HL-60/S4 treated with phorbol 12-myristate 13-acetate at 8.2 ng/mL for 4 days and 3 days (cell line): ENCODE measurements around the gene PIR.

ENCODE experiments used
- in situ Hi-C: fragments of 300-500 bp; cut with MboI; formaldehyde crosslinking; loops from 2 replicates; pipeline ENCODE4 v1.15.0; 2022; ENCODE audit warnings: low sequenced_read_pairs

The PIR gene

GRCh38 chrX:15493118-15493962 is at the start of gene PIR:
PIR (minus strand) TSS chrX:15493333; CDS start chrX:15491257, 2,076 bp downstream.
- in situ Hi-C loops: no loop called here

DNA sequence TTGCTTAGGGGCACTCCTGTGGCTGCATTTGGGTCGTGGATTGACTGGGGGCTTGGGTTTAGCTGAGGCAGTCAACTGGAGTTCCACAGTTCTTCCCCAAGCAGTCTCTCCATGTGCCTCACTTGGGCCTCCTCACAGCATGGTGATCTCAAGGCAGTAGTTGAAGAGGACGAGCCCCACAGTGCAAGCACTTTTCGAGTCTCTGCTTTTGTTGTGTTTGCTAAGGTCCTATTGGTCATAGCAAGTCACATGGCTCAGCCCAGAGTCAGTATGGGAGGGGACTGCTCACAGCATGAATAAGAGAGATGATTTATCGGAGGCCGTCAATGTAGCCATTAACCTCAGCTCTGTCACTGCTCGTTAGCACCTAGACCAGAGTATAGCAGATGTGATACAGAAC is 37.2 kb upstream of the PIR start:
- in situ Hi-C loops: no loop called here

DNA sequence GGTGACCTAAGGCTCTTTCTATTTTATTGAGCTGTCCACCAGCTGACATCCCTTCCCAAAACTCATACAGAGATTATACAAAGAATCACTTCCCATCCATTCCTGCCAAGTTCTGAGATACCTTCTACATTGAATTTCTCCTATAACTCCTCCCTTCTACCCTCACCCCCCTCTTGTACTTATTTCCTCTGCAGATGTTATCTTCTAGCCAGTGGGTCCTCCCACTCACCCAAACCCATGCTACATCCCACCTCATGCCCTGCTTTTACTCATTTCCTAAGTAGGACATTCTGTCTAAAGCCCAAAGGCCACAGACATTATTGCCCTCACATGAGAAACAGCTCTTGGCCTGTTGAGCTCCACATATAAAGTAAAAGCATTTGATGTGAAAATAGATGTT is 36.0 kb upstream of the PIR start:
- in situ Hi-C loops: no loop called here

DNA sequence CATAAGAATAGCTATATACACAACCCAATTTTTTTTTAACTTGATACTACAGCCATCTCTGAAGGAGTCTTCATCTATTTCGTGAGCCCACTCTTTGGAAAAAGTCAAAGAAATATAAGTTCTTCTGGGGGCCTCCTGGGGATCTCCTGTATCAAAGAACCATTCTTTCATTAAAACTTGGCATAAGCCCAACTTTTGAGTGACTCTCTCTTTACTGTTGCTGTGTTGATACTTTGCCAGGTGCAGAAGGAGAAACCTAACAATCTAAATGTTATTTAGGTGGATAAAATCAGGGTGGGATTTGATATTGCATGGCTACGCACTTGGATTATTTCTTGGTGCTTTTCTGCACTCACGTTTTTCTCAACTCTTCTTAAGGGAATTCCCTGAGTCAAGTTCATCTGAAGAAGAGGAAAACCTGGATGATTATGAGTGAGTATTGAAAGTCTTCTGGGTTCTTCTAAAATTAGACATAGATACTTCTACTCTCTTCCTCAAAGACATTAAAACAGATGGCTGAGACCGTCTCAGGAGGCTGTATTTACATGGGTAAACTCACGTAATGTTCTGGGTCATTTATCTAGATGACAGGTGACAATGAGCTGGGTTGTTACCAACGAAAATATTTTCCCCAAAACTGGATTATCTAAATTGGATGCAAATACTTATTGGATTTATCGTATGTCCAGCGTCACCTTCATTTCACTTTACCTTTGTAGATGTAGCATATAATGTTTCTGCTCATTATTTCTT is 32.7 kb upstream of the PIR start:
- in situ Hi-C loops: no loop called here

DNA sequence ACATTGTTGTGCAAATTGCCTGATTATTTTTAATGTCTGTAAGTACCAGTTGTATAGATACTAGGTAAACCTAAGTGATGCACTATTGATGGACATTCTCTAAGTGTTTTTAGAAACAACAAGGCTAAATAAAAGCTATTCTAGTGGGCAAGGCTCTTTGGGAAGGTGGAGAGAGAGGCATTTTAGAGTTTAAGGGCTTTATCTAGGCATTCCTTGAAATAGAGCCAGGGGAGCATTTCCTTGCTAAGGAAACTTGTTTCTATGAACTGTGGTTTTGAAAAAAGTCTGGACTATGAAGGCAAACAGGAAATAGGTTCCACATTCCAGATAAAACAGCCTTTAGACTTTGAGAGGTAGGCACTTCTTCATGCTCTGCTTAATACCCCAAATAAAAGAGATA is 31.3 kb upstream of the PIR start:
- in situ Hi-C loops: no loop called here

GRCh38 chrX:15523088-15523487 is 30.0 kb upstream of the PIR start:
- in situ Hi-C loops: no loop called here

DNA sequence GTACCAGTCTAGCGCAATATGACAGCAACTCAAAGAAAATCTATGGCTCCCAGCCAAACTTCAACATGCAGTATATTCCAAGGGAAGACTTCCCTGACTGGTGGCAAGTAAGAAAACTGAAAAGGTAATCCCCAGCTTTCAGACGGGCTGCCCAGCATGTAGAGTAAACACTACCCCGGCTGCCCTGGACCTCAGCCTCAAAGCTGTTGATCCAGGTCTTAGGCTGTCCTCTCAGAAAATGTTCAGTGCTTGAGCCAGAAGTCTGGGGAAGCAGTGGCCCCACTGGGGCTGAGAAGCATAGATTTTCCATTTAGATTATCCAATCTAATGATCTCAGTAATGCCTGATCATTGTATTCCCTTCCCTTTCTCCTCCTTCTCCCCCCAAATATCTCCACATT is 29.3 kb upstream of the PIR start:
- in situ Hi-C loops: no loop called here

DNA sequence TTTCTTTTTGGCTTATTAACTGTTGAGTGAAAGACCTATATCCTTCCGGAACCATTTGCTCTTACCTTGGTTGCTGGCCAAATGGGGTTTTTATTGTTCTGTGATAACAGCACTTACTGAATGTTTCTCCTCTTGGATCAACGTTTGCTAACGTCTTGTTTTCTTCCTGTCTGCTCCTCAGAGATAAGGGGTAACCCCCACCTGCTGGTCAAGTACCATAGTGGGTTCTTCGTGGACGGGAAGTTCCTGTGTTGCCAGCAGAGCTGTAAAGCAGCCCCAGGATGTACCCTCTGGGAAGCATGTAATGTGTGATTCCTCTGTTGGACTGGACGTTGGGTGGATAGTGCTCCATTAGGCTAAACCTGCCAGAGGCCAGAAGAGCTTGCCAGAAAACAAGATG is 22.8 kb upstream of the PIR start:
- in situ Hi-C loops: no loop called here

DNA sequence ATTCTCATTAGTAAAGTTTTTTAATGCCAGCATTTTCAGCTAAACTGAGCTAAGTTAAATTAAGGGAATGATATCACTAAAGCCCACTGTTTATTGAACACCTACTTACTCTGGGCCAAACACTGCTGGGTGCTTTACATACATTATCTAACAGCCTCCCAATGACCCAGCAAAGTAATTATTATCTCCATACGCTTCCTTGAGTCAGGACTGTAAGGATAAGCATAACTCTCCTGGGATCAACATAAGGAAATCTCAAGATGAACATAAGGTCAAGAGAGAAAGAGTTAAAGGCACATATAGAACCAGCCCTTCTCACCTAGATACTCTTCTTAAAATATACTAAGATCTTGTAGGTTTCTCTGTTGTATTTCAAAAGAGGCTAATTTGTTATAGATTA is 21.1 kb upstream of the PIR start:
- in situ Hi-C loops: no loop called here

GRCh38 chrX:15512401-15512965 is 19.4 kb upstream of the PIR start:
- in situ Hi-C loops: no loop called here

DNA sequence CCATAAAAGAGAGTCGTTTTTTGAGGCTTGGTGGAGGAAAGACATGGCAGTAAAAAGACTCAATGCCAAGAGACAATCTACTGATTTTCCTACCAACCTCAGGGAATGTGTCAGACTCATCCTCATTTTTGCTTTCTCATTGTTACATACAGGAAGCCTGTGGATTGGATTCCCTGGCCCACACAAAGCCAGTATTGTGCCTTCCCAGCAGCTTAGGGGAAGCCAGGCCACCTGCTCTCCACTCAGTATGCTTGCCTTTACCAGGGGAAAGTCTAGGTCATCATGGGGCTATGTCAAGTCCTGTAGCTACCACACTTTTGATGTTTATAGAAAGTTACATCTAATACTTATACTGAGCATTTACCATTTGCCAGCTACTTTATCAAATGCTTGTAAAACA is 18.4 kb upstream of the PIR start:
- in situ Hi-C loops: no loop called here

DNA sequence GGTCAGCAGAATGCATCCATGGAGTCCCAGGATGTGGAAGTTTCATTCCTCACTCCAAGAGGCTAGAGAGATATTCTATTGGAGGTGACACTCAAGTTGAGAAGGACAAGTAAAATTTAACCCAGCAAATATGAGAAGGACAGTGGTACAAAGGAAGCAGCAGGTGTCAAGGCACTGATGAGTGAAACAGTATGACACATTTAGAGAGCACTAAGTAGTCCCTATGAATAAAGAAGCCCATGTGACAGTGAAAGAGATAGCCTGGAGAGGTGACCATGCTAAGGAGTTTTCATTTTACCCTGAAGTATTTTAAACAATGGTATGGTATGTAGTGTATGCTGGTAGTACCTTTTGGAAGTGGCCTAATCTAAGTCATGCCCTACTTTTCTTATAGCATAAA is 16.7 kb upstream of the PIR start:
- in situ Hi-C loops: no loop called here

DNA sequence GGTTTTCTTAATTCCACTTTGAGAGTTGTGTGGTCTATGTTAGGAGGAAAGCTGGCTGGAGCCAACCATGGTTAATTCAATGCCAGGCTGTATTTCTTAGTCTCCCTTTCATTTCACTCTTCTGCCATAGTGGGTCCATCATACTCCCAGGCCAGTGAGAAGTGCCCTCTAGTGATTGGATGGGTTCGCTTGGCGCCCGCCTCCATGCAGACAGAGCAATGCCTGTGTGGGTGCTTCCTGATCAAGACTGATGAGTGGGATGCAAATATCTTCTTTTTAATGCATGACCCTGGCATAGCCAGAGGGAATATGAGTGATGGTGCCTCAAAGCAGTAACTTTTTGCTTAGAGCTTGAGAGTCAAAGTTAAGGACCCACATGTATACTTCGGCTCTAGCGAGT is 13.9 kb upstream of the PIR start:
- in situ Hi-C loops: no loop called here

DNA sequence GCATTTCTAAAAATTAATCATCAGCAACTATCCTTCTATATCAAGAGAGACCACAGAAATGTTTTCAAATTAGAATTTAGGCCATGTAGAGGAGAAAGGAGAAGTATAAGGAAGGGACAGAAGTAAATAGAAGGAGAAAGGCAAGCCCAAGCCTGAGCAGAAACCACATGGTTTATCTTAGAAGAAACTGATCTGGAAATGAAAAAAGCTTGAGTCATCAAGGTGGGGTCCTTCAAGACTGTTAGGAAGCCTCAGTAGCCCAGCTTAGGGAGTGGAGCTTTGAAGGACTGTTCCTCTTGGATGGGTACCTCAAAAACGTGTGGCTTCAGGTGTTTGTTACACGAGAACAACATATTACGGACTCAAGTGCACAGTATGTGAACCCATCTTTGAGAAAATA is 12.0 kb upstream of the PIR start:
- in situ Hi-C loops: no loop called here

DNA sequence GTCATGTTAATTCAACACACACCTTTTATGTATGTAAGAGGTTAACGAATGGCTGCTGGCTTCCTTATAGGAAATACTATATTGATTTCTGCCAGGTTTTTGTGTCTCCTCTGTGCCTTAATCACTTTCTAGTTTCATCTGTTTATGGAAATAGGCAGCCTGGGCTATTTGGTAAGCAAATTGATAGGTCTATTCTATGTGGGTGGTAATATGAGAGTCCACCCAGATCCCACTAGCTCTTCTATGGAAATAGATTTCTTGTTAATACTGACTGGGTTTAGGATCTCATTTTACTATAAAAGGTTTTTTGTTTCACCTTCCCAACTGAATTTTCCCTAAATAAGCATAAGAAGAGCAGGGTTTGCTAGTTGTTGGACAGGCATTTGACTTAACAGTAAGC is 11.5 kb upstream of the PIR start:
- in situ Hi-C loops: no loop called here

DNA sequence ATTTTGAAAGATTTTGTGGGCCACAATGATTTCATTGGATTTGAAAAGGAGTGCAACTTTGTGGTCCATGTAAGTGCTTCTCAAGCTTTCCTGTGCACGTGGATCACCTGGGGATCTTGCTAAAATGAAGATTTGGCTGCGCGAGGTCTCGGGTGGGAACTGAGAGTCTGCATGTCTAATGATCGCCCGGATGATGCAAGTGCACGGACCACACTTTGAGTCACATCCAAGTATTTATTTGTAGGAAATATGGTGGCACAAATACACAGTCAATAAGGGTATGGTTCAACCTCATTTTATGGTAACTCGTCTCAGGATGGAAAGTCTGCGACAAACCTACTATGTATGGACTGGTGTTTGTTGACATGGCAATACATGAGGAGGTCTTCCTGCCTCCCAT is 8.4 kb upstream of the PIR start:
- in situ Hi-C loops: no loop called here

GRCh38 chrX:15500497-15500966 is 7.4 kb upstream of the PIR start, which contains the start of gene BMX:
BMX (plus strand) TSS chrX:15500807; CDS start chrX:15508354, 7,547 bp downstream.
- in situ Hi-C loops: no loop called here

GRCh38 chrX:15499976-15500375 is 6.8 kb upstream of the PIR start:
- in situ Hi-C loops: no loop called here

DNA sequence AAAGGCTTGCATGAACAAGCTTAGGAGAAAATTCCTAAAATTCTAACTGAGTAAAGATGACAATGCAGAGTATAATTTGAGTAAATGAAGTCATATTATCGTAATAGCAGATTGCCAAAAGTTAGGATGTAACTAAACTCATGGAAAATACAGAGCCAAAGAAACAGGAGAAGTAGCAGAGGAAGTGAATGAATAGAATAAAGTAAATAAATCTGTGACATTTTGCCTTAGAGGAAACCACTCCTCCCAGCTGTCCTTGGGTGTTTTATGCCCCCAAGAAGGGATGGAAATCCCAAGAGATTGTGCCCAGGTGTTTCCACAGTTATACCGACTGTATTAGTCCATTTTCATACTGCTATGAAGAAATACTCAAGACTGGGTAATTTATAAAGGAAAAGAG is 5.6 kb upstream of the PIR start:
- in situ Hi-C loops: no loop called here

DNA sequence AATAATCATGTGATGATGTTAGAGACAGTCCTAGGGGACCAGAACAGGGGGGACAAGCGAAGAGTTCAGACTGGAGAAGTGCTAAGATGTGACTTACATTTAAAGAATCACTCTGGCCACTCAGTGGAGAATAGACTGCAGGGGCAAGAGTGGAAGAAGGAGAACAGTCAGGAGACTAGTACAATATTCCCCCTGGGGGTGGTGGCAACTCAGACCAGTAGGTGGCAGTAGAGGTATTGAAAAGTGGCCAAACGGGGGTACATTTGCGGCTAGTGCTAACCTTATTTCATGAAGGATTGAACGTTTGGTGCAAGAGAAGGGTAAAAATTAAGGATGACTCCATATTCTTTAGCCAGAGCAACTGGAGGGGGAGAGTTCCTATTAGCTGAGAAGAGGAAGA is 4.7 kb upstream of the PIR start:
- in situ Hi-C loops: no loop called here

GRCh38 chrX:15496824-15497223 is 3.7 kb upstream of the PIR start:
- in situ Hi-C loops: no loop called here

- in situ Hi-C loops: no loop called here
Observed at GRCh38 chrX:15495801-15496200, 2.7 kb upstream of the PIR start.
